NB4 (cell line): ENCODE data around the gene DDX56.

Experiments
- CTCF ChIP-seq: IDR thresholded peaks from one replicate; pipeline ENCODE4 v1.5.1; 2012; ENCODE audit warnings: low read depth, low read length
- MYC ChIP-seq: IDR thresholded peaks from 2 replicates; pipeline ENCODE4 v1.6.1; 2011; ENCODE audit warnings: low read depth, low read length
- POLR2A ChIP-seq: IDR thresholded peaks from 2 replicates; pipeline ENCODE4 v1.6.1; 2011; ENCODE audit warnings: mild to moderate bottlenecking; ENCODE audit not compliant: insufficient read length; ENCODE audit errors: extremely low read depth

- TF ChIP-seq POLR2A, result no peak
- TF ChIP-seq CTCF, result no peak
- no peak for TF ChIP-seq MYC
These were observed 11.6 kb downstream of the DDX56 start for GRCh38 chr7:44561962-44562621.
